Stomach (tissue), 4 donors: ENCODE measurements around the gene CDCA3.

Source experiments
- CTCF ChIP-seq, 7 experiments: fragments of 450-650 bp in 4 of 7; fragments of 200-600 bp in 3 of 7; sonication (generic) in 3 of 7; IDR thresholded peaks; one replicate each; pipeline ENCODE4 v1.5.1; 2016 to 2019; ENCODE audit warnings: antibody characterized with exemption in 7 of 7, control low read depth in 2 of 7, mild to moderate bottlenecking in 1 of 7
- POLR2A ChIP-seq, 4 donors: fragments of 450-650 bp; IDR thresholded peaks; one replicate each; pipeline ENCODE4 v1.6.1; 2016; ENCODE audit warnings: antibody characterized with exemption in 4 of 4, control low read depth in 2 of 4, mild to moderate bottlenecking in 1 of 4, moderate library complexity in 1 of 4
- POLR2AphosphoS5 ChIP-seq, 3 donors: sonication (generic); formaldehyde crosslinking; IDR thresholded peaks; one replicate each; pipeline ENCODE4 v1.6.1; 2016; ENCODE audit warnings: antibody characterized with exemption in 3 of 3

- no peak for TF ChIP-seq CTCF (IDR thresholded peaks at IDR 0.05)
- no peak for TF ChIP-seq POLR2A (IDR thresholded peaks at IDR 0.05)
- no peak for TF ChIP-seq POLR2AphosphoS5 (IDR thresholded peaks at IDR 0.05)
Observed at GRCh38 chr12:6868211-6869048, 17.3 kb upstream of the CDCA3 start.
